K562 (cell line): Measurements from ENCODE around the gene MAZ. TPM values are rescaled to one million over a fixed set of nuclear protein-coding genes. Genes with fewer than 3 reads are reported as not detected.
A peak's percentile ranks its signal among the peaks of the same experiment; 100 is the strongest.

Experiments used
- ASH1L ChIP-seq: fragments of 450-650 bp; IDR thresholded peaks from 2 replicates; pipeline ENCODE4 v1.6.1; 2018; ENCODE audit warnings: borderline replicate concordance, mild to moderate bottlenecking, low read depth; ENCODE audit not compliant: partially characterized antibody
- CEBPG ChIP-seq, 3 experiments: fragments of 200-800 bp in 1 of 3; sonication (Bioruptor generic) in 1 of 3; sonication (generic) in 1 of 3; formaldehyde crosslinking in 1 of 3; IDR thresholded peaks in 2 of 3; conservative IDR thresholded peaks in 1 of 3; 2 replicates each; pipeline versions ENCODE4 v1.6.1 to v1.8.0; 2016 to 2022; ENCODE audit warnings: missing compliant biosample characterization in 2 of 3, missing genetic modification characterization in 2 of 3, mild to moderate bottlenecking in 1 of 3, missing genetic modification reagents in 1 of 3
- DACH1 ChIP-seq: fragments of 450-650 bp; IDR thresholded peaks from 2 replicates; pipeline ENCODE4 v1.6.1; 2018; ENCODE audit not compliant: partially characterized antibody
- E2F3 ChIP-seq: fragments of 250-450 bp; sonication (Bioruptor Pico); IDR thresholded peaks from 2 replicates; pipeline ENCODE4 v1.4.0; 2020; ENCODE audit warnings: mild to moderate bottlenecking
- E4F1 ChIP-seq: fragments of 250-450 bp; sonication (Bioruptor Pico); IDR thresholded peaks from 2 replicates; pipeline ENCODE4 v1.5.0; 2021; ENCODE audit warnings: mild to moderate bottlenecking, borderline replicate concordance
- ETV6 ChIP-seq, 3 experiments: fragments of 150-350 bp in 1 of 3; sonication (generic) in 1 of 3; formaldehyde crosslinking in 1 of 3; IDR thresholded peaks; 2 replicates each; pipeline versions ENCODE4 v1.6.1 to v1.8.0; 2014 to 2022; ENCODE audit warnings: borderline replicate concordance in 2 of 3, low read depth in 2 of 3, antibody characterized with exemption in 1 of 3, low read length in 1 of 3, mild to moderate bottlenecking in 1 of 3, missing genetic modification reagents in 1 of 3
- MAZ ChIP-seq, 2 experiments: fragments of 450-650 bp in 1 of 2; sonication (generic) in 1 of 2; formaldehyde crosslinking; IDR thresholded peaks in 1 of 2; conservative IDR thresholded peaks in 1 of 2; 2 replicates each; pipeline versions ENCODE4 v1.4.0 to v1.5.0; 2020; ENCODE audit warnings: mild to moderate bottlenecking in 1 of 2, missing genetic modification reagents in 1 of 2
- MED1 ChIP-seq: sonication (generic); formaldehyde crosslinking; IDR thresholded peaks from 2 replicates; pipeline ENCODE4 v1.8.1; 2023; ENCODE audit warnings: missing genetic modification reagents, borderline replicate concordance
- MYBL2 ChIP-seq, 2 experiments: fragments of 450-650 bp in 1 of 2; sonication (generic) in 1 of 2; formaldehyde crosslinking in 1 of 2; IDR thresholded peaks; 2 replicates each; pipeline versions ENCODE4 v1.6.1 to v1.8.1; 2017 to 2022; ENCODE audit warnings: borderline replicate concordance in 1 of 2, inconsistent platforms in 1 of 2, low read depth in 1 of 2, mild to moderate bottlenecking in 1 of 2, missing genetic modification reagents in 1 of 2, moderate library complexity in 1 of 2
- NCOA6 ChIP-seq: fragments of 450-650 bp; IDR thresholded peaks from 2 replicates; pipeline ENCODE4 v1.6.1; 2017; ENCODE audit warnings: mild to moderate bottlenecking
- POLR2H ChIP-seq: IDR thresholded peaks from 2 replicates; pipeline ENCODE4 v1.6.1; 2016; ENCODE audit warnings: missing genetic modification characterization, low read depth, mild to moderate bottlenecking, control low read depth, missing compliant biosample characterization, moderate library complexity
- PTBP1 ChIP-seq: fragments of 200-400 bp; formaldehyde crosslinking; IDR thresholded peaks from 2 replicates; pipeline ENCODE4 v1.6.1; 2017; ENCODE audit warnings: low read depth, low read length
- RFX5 ChIP-seq: IDR thresholded peaks from 2 replicates; pipeline ENCODE4 v1.6.1; 2011; ENCODE audit warnings: low read depth, mild to moderate bottlenecking, improper control_type of control experiment, low read length
- SUPT5H ChIP-seq: fragments of 450-650 bp; IDR thresholded peaks from 2 replicates; pipeline ENCODE4 v1.6.1; 2016
- ZBTB26 ChIP-seq: fragments of 450-650 bp; formaldehyde crosslinking; IDR thresholded peaks from 2 replicates; pipeline ENCODE4 v1.4.0; 2022; ENCODE audit warnings: missing genetic modification characterization
- ZNF165 ChIP-seq: fragments of 250-450 bp; sonication (Bioruptor Pico); IDR thresholded peaks from 2 replicates; pipeline ENCODE4 v1.4.0; 2020; ENCODE audit warnings: borderline replicate concordance
- ZNF184 ChIP-seq: sonication (generic); formaldehyde crosslinking; IDR thresholded peaks from 2 replicates; pipeline ENCODE4 v1.5.0; 2020; ENCODE audit warnings: missing genetic modification reagents
- polyA plus RNA-seq, 8 experiments: library from polyadenylated mRNA; depleted of rRNA in 4 of 8; stranded (reverse) in 5 of 8; unstranded in 3 of 8; fragments of >200 nt; fragmentation: Nextera tagmentation in 2 of 8; fragmentation: Illumina TruSeq in 1 of 8; extraction: Ambion mirVana in 2 of 8; extraction: Trizol in 1 of 8; gene quantifications; 2 replicates each; pipeline versions ENCODE4 v1.2.1 to v1.2.3, GENCODE V29; 2011 to 2014; ENCODE audit warnings: inconsistent platforms in 1 of 8, missing spikeins in 1 of 8
- total RNA-seq, 7 experiments: library from RNA; depleted of rRNA in 6 of 7; stranded (reverse); fragments of >200 nt in 6 of 7; fragmentation: Illumina TruSeq in 2 of 7; extraction: Trizol in 2 of 7; gene quantifications; 2 replicates each; pipeline versions ENCODE4 v1.2.1 to v1.2.3, GENCODE V29; 2011 to 2021; ENCODE audit warnings: low replicate concordance in 1 of 7
- TF ChIP-seq, protein P1 (sequence below): fragments of 250-450 bp; sonication (Bioruptor Pico); IDR thresholded peaks from 2 replicates; pipeline ENCODE4 v1.9.0; 2021; ENCODE audit warnings: mild to moderate bottlenecking

MAZ gene
- total and polyA plus RNA-seq, 9 of the 15 experiments (the other 6 are each of a cell fraction or from before 2014, with no cell fraction given), result 45.4 to 532 (median 250) TPM

- no peak for TF ChIP-seq CEBPG (CRISPR knock-in tag; IDR thresholded peaks at IDR 0.05)
- TF ChIP-seq CEBPG (tag; conservative IDR thresholded peaks at IDR 0.05 in 1 of 2, IDR thresholded peaks at IDR 0.05 in 1 of 2), result no peak
- peak; percentile 87 for TF ChIP-seq SUPT5H
- no peak for TF ChIP-seq ZNF165 (CRISPR knock-in tag)
- TF ChIP-seq ETV6 (IDR thresholded peaks at IDR 0.05; ENCODE audit: borderline replicate concordance in 1 of 2, low read depth in 2 of 2, low read length in 1 of 2), result no peak
- TF ChIP-seq ETV6 (CRISPR knock-in tag; IDR thresholded peaks at IDR 0.05; ENCODE audit: borderline replicate concordance), result no peak
- TF ChIP-seq MYBL2 (IDR thresholded peaks at IDR 0.05; ENCODE audit: low read depth), result no peak; the same call in 1 of the 2 replicates
- TF ChIP-seq MYBL2 (CRISPR knock-in tag; IDR thresholded peaks at IDR 0.05; ENCODE audit: borderline replicate concordance), result no peak
- no peak for TF ChIP-seq RFX5
- no peak for TF ChIP-seq MED1 (CRISPR knock-in tag)
- TF ChIP-seq NCOA6, result peak; percentile 94
- TF ChIP-seq E2F3 (CRISPR knock-in tag), result peak; percentile 95
- TF ChIP-seq DACH1, result no peak
- no peak for TF ChIP-seq PTBP1
- TF ChIP-seq, protein P1, sequence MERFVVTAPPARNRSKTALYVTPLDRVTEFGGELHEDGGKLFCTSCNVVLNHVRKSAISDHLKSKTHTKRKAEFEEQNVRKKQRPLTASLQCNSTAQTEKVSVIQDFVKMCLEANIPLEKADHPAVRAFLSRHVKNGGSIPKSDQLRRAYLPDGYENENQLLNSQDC (CRISPR knock-in tag), result 0 out of 2 replicates have a peak, but pooled peaks have one; percentile 42
- TF ChIP-seq E4F1 (CRISPR knock-in tag), result no peak
- no peak for TF ChIP-seq ASH1L
- TF ChIP-seq ZBTB26 (CRISPR knock-in tag), result peak; percentile 77; the same call in 1 of the 2 replicates
- TF ChIP-seq MAZ (CRISPR knock-in tag; conservative IDR thresholded peaks at IDR 0.05 in 1 of 2, IDR thresholded peaks at IDR 0.05 in 1 of 2), result peak; percentile 42 to 89; a peak in 3 of 4 replicates
- no peak for TF ChIP-seq ZNF184 (CRISPR knock-in tag)
- TF ChIP-seq POLR2H (tag), result peak; percentile 80
Measured at GRCh38 chr16:29815793-29816693, 9.7 kb downstream of the MAZ start, which contains the start of gene PAGR1 (continued).
